Hepatocyte (in vitro differentiated cells): ENCODE data around the gene ERCC2.

Source experiments
- CTCF ChIP-seq: fragments of 200-600 bp; sonication (generic); IDR thresholded peaks from 2 replicates; pipeline ENCODE4 v1.5.1; 2016; ENCODE audit warnings: antibody characterized with exemption, mild to moderate bottlenecking; ENCODE audit not compliant: poor library complexity
- EZH2phosphoT487 ChIP-seq: fragments of 200-600 bp; sonication (generic); IDR thresholded peaks from one replicate; pipeline ENCODE4 v1.6.1; 2018; ENCODE audit warnings: antibody characterized with exemption, mild to moderate bottlenecking, low read depth, moderate library complexity; ENCODE audit not compliant: unreplicated experiment, severe bottlenecking

DNA sequence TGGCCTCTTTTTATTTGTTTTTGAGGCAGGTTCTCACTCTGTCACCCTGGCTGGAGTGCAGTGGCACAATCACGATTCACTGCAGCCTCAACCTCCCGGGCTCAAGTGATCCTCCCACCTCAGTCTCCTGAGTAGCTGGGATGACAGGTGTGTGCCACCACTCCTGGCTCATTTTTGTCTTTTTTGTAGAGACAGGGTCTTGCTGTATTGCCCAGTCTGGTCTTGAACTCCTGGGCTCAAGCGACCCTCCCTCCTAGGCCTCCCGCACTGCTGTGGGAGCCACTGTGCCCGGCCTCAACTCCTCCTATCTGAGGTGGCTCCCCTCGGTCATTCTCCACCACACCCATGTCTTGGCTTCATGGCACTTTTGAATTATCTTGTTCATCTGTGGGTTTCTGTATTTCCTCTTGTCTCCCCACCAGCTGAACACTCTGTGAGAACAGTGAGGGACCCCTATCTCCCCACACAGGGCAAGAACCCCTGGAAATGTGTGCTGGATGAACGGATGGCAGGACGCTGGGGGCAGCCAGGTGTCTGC lies 55.6 kb downstream of the ERCC2 start:
- TF ChIP-seq EZH2phosphoT487 = no peak
- no peak for TF ChIP-seq CTCF
